Rectal smooth muscle tissue (tissue), 1 donor: ENCODE data around the gene GTSF1L.
"Not testable (repeated sequence)": the region's sequence is repeated elsewhere in the genome, so short reads cannot be mapped to it uniquely, and the experiment has no call there.

Source experiments
- H3K27ac ChIP-seq: one replicate; pipeline ENCODE4 v1.7.0; 2013; ENCODE audit warnings: low read depth, low read length, inconsistent platforms
- H3K27me3 ChIP-seq: one replicate; pipeline ENCODE4 v1.7.0; 2013; ENCODE audit warnings: low read length; ENCODE audit not compliant: control insufficient read depth, insufficient read depth
- H3K36me3 ChIP-seq: one replicate; pipeline ENCODE4 v1.7.0; 2013; ENCODE audit warnings: low read length; ENCODE audit not compliant: control insufficient read depth, insufficient read depth
- H3K4me1 ChIP-seq: one replicate; pipeline ENCODE4 v1.7.0; 2013; ENCODE audit warnings: low read length; ENCODE audit not compliant: control insufficient read depth, insufficient read depth
- H3K4me3 ChIP-seq: one replicate; pipeline ENCODE4 v1.7.0; 2013; ENCODE audit warnings: low read length
- H3K9ac ChIP-seq: one replicate; pipeline ENCODE4 v1.7.0; 2013; ENCODE audit warnings: low read length

The GTSF1L gene

GRCh38 chr20:43726811-43727338 lies at the start of gene GTSF1L:
GTSF1L (minus strand) TSS chr20:43727002; CDS start chr20:43726694, 308 bp downstream.
- Histone ChIP-seq H3K9ac (no peak within 1 kb of the TSS), H3K4me3 (no peak within 1 kb of the TSS), H3K27ac (no peak within 1 kb of the TSS), H3K4me1 (no peaks in the 10 kb centered on the region), H3K27me3 (no peaks in the 10 kb centered on the region), H3K36me3 (no peaks in the 10 kb centered on the region)

- no peaks in the 10 kb centered on the region for H3K36me3 ChIP-seq
- no peaks in the 10 kb centered on the region for H3K27me3 ChIP-seq
- H3K4me1 ChIP-seq, result no peaks in the 10 kb centered on the region
- no peak overlapping the region for H3K9ac ChIP-seq
- no peak overlapping the region for H3K4me3 ChIP-seq
- no peak overlapping the region for H3K27ac ChIP-seq
These were observed 48.0 kb upstream of the GTSF1L start for GRCh38 chr20:43774754-43775153.

GRCh38 chr20:43771503-43772190 lies 44.8 kb upstream of the GTSF1L start:
- H3K4me3 ChIP-seq, result no peak overlapping the region
- no peaks in the 10 kb centered on the region for H3K27me3 ChIP-seq
- H3K4me1 ChIP-seq, result peaks cover 9% of the 10 kb centered on the region
- H3K36me3 ChIP-seq, result no peaks in the 10 kb centered on the region
- no peak overlapping the region for H3K27ac ChIP-seq
- H3K9ac ChIP-seq, result no peak overlapping the region

- peaks cover 3% of the 10 kb centered on the region for H3K27me3 ChIP-seq
These were observed 43.5 kb upstream of the GTSF1L start for GRCh38 chr20:43770342-43770741.

GRCh38 chr20:43767686-43768474 lies 41.1 kb upstream of the GTSF1L start:
- H3K27me3 ChIP-seq, result peaks cover 3% of the 10 kb centered on the region
- H3K9ac ChIP-seq, result no peak overlapping the region
- peaks cover 11% of the 10 kb centered on the region for H3K4me1 ChIP-seq
- no peaks in the 10 kb centered on the region for H3K36me3 ChIP-seq
- no peak overlapping the region for H3K27ac ChIP-seq
- H3K4me3 ChIP-seq, result no peak overlapping the region

More at GRCh38 chr20:43770342-43770741, 43.5 kb upstream of the GTSF1L start:
- peaks cover 11% of the 10 kb centered on the region for H3K4me1 ChIP-seq
- no peak overlapping the region for H3K9ac ChIP-seq
- H3K36me3 ChIP-seq, result no peaks in the 10 kb centered on the region
- no peak overlapping the region for H3K4me3 ChIP-seq
- no peak overlapping the region for H3K27ac ChIP-seq

GRCh38 chr20:43766917-43767316 lies 40.1 kb upstream of the GTSF1L start:
- Histone ChIP-seq H3K36me3 (no peaks in the 10 kb centered on the region), H3K4me1 (peaks cover 11% of the 10 kb centered on the region), H3K27me3 (peaks cover 3% of the 10 kb centered on the region), H3K9ac (no peak overlapping the region), H3K27ac (no peak overlapping the region), H3K4me3 (no peak overlapping the region)

- H3K27ac ChIP-seq, result no peak overlapping the region
- H3K27me3 ChIP-seq, result peaks cover 3% of the 10 kb centered on the region
- H3K36me3 ChIP-seq, result no peaks in the 10 kb centered on the region
- H3K4me1 ChIP-seq, result peaks cover 13% of the 10 kb centered on the region
- H3K9ac ChIP-seq, result no peak overlapping the region
- no peak overlapping the region for H3K4me3 ChIP-seq
These were observed 39.6 kb upstream of the GTSF1L start for GRCh38 chr20:43766385-43766784.

- Histone ChIP-seq H3K9ac (no peak overlapping the region), H3K27ac (no peak overlapping the region), H3K36me3 (no peaks in the 10 kb centered on the region), H3K4me1 (peaks cover 15% of the 10 kb centered on the region), H3K27me3 (peaks cover 3% of the 10 kb centered on the region), H3K4me3 (no peak overlapping the region)
These were observed 39.1 kb upstream of the GTSF1L start for GRCh38 chr20:43765916-43766315.

- peaks cover 3% of the 10 kb centered on the region for H3K27me3 ChIP-seq
- peaks cover 15% of the 10 kb centered on the region for H3K4me1 ChIP-seq
- H3K4me3 ChIP-seq, result no peak overlapping the region
- no peak overlapping the region for H3K27ac ChIP-seq
- no peaks in the 10 kb centered on the region for H3K36me3 ChIP-seq
- no peak overlapping the region for H3K9ac ChIP-seq
These were observed 36.1 kb upstream of the GTSF1L start for GRCh38 chr20:43762911-43763310.

- peaks cover 3% of the 10 kb centered on the region for H3K27me3 ChIP-seq
- H3K4me3 ChIP-seq, result no peak overlapping the region
- H3K27ac ChIP-seq, result no peak overlapping the region
- no peaks in the 10 kb centered on the region for H3K36me3 ChIP-seq
- peaks cover 6% of the 10 kb centered on the region for H3K4me1 ChIP-seq
- no peak overlapping the region for H3K9ac ChIP-seq
These were observed 34.9 kb upstream of the GTSF1L start for GRCh38 chr20:43761386-43762340.

- not testable (repeated sequence) for H3K4me3 ChIP-seq, H3K27me3 ChIP-seq
These were observed 31.1 kb upstream of the GTSF1L start for GRCh38 chr20:43757888-43758287.

GRCh38 chr20:43755851-43756250 lies 29.0 kb upstream of the GTSF1L start:
- Histone ChIP-seq H3K36me3 (no peaks in the 10 kb centered on the region), H3K4me3 (no peak overlapping the region), H3K4me1 (no peaks in the 10 kb centered on the region), H3K27me3 (no peaks in the 10 kb centered on the region), H3K9ac (no peak overlapping the region), H3K27ac (no peak overlapping the region)

More at GRCh38 chr20:43757888-43758287, 31.1 kb upstream of the GTSF1L start:
- H3K36me3 ChIP-seq, H3K27ac ChIP-seq, H3K9ac ChIP-seq, H3K4me1 ChIP-seq: not testable (repeated sequence)
